ENCODE data around the gene SPOP.

Gene SPOP

GRCh38 chr17:49612726-49613125 lies 65.2 kb downstream of the SPOP start:
- no peak for DNase-seq

- DNase-seq, result no peak
Observed at GRCh38 chr17:49610883-49611584, 66.9 kb downstream of the SPOP start.

GRCh38 chr17:49604314-49604869 lies 73.5 kb downstream of the SPOP start:
- no peak for DNase-seq

- DNase-seq, result no peak
Observed at GRCh38 chr17:49603720-49604119, 74.2 kb downstream of the SPOP start.

GRCh38 chr17:49603238-49603637 lies 74.7 kb downstream of the SPOP start:
- no peak for DNase-seq

GRCh38 chr17:49602783-49603182 lies 75.1 kb downstream of the SPOP start:
- DNase-seq, result no peak

GRCh38 chr17:49600949-49601348 lies 76.9 kb downstream of the SPOP start:
- no peak for DNase-seq

- DNase-seq, result no peak
Observed at GRCh38 chr17:49598918-49599317, 79.0 kb downstream of the SPOP start.

- DNase-seq, result no peak
Observed at GRCh38 chr17:49597928-49598655, 79.8 kb downstream of the SPOP start.

GRCh38 chr17:49597436-49597835 lies 80.5 kb downstream of the SPOP start:
- no peak for DNase-seq

- no peak for DNase-seq
Observed at GRCh38 chr17:49596613-49597244, 81.2 kb downstream of the SPOP start.

- DNase-seq, result no peak
Observed at GRCh38 chr17:49595980-49596379, 81.9 kb downstream of the SPOP start.

- DNase-seq, result no peak
Observed at GRCh38 chr17:49595328-49595727, 82.6 kb downstream of the SPOP start.

- no peak for DNase-seq
Observed at GRCh38 chr17:49592263-49592662, 85.6 kb downstream of the SPOP start.

GRCh38 chr17:49590874-49591273 lies 87.0 kb downstream of the SPOP start:
- DNase-seq, result no peak

- DNase-seq, result no peak
Observed at GRCh38 chr17:49589577-49589927, 88.3 kb downstream of the SPOP start.

- DNase-seq, result no peak
Observed at GRCh38 chr17:49588726-49589576, 88.9 kb downstream of the SPOP start.

- DNase-seq, result no peak
Observed at GRCh38 chr17:49588312-49588711, 89.6 kb downstream of the SPOP start.

GRCh38 chr17:49587366-49588073 lies 90.4 kb downstream of the SPOP start:
- no peak for DNase-seq

- no peak for DNase-seq
Observed at GRCh38 chr17:49585422-49586027, 92.4 kb downstream of the SPOP start.

- no peak for DNase-seq
Observed at GRCh38 chr17:49583889-49584288, 94.0 kb downstream of the SPOP start.

GRCh38 chr17:49583226-49583625 lies 94.7 kb downstream of the SPOP start:
- DNase-seq, result no peak

Measured in NCI-H2081 (cell line).